Liver (tissue), 3 donors: ENCODE data around the gene PRPSAP2.

Source experiments
- GABPA ChIP-seq, 2 donors: IDR thresholded peaks in 1 of 2; conservative IDR thresholded peaks in 1 of 2; 2 replicates each; pipeline ENCODE4 v1.6.1; 2016; ENCODE audit warnings: antibody characterized with exemption in 2 of 2, mild to moderate bottlenecking in 1 of 2, moderate library complexity in 1 of 2
- HNF4A ChIP-seq, 2 donors: conservative IDR thresholded peaks; 2 replicates each; pipeline ENCODE4 v1.6.1; 2016; ENCODE audit warnings: antibody characterized with exemption in 2 of 2, mild to moderate bottlenecking in 2 of 2
- HNF4G ChIP-seq: IDR thresholded peaks from 2 replicates; pipeline ENCODE4 v1.6.1; 2016; ENCODE audit warnings: antibody characterized with exemption
- RAD21 ChIP-seq, 2 donors: IDR thresholded peaks; 2 replicates each; pipeline ENCODE4 v1.6.1; 2016; ENCODE audit warnings: antibody characterized with exemption in 2 of 2, mild to moderate bottlenecking in 2 of 2
- RXRA ChIP-seq, 2 donors: IDR thresholded peaks; 2 replicates each; pipeline ENCODE4 v1.6.1; 2017 to 2018; ENCODE audit warnings: antibody characterized with exemption in 2 of 2, mild to moderate bottlenecking in 1 of 2
- SP1 ChIP-seq: IDR thresholded peaks from 2 replicates; pipeline ENCODE4 v1.6.1; 2018; ENCODE audit warnings: antibody characterized with exemption, mild to moderate bottlenecking
- YY1 ChIP-seq: IDR thresholded peaks from 2 replicates; pipeline ENCODE4 v1.6.1; 2016; ENCODE audit warnings: antibody characterized with exemption, mild to moderate bottlenecking
- TF ChIP-seq, protein P1 (sequence below): fragments of 150-350 bp; IDR thresholded peaks from 2 replicates; pipeline ENCODE4 v1.5.1; 2017; ENCODE audit warnings: improper control_type of control experiment, low read depth, low read length; ENCODE audit not compliant: missing input control
- TF ChIP-seq, protein P2 (sequence below): IDR thresholded peaks from 2 replicates; pipeline ENCODE4 v1.6.1; 2016; ENCODE audit warnings: antibody characterized with exemption, mild to moderate bottlenecking
- donor health status: healthy.
- donor health status: healthy.

GRCh38 chr17:18859256-18859655, 1.3 kb downstream of the PRPSAP2 start:
- TF ChIP-seq, protein P1, sequence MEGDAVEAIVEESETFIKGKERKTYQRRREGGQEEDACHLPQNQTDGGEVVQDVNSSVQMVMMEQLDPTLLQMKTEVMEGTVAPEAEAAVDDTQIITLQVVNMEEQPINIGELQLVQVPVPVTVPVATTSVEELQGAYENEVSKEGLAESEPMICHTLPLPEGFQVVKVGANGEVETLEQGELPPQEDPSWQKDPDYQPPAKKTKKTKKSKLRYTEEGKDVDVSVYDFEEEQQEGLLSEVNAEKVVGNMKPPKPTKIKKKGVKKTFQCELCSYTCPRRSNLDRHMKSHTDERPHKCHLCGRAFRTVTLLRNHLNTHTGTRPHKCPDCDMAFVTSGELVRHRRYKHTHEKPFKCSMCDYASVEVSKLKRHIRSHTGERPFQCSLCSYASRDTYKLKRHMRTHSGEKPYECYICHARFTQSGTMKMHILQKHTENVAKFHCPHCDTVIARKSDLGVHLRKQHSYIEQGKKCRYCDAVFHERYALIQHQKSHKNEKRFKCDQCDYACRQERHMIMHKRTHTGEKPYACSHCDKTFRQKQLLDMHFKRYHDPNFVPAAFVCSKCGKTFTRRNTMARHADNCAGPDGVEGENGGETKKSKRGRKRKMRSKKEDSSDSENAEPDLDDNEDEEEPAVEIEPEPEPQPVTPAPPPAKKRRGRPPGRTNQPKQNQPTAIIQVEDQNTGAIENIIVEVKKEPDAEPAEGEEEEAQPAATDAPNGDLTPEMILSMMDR, result no peak
- TF ChIP-seq HNF4G (no peak), HNF4A (conservative IDR thresholded peaks at IDR 0.05) (no peak), GABPA (IDR thresholded peaks at IDR 0.05 in 1 of 2, conservative IDR thresholded peaks at IDR 0.05 in 1 of 2) (no peak), SP1 (no peak), RXRA (IDR thresholded peaks at IDR 0.05) (no peak), YY1 (no peak), RAD21 (IDR thresholded peaks at IDR 0.05) (no peak)
- TF ChIP-seq, protein P2, sequence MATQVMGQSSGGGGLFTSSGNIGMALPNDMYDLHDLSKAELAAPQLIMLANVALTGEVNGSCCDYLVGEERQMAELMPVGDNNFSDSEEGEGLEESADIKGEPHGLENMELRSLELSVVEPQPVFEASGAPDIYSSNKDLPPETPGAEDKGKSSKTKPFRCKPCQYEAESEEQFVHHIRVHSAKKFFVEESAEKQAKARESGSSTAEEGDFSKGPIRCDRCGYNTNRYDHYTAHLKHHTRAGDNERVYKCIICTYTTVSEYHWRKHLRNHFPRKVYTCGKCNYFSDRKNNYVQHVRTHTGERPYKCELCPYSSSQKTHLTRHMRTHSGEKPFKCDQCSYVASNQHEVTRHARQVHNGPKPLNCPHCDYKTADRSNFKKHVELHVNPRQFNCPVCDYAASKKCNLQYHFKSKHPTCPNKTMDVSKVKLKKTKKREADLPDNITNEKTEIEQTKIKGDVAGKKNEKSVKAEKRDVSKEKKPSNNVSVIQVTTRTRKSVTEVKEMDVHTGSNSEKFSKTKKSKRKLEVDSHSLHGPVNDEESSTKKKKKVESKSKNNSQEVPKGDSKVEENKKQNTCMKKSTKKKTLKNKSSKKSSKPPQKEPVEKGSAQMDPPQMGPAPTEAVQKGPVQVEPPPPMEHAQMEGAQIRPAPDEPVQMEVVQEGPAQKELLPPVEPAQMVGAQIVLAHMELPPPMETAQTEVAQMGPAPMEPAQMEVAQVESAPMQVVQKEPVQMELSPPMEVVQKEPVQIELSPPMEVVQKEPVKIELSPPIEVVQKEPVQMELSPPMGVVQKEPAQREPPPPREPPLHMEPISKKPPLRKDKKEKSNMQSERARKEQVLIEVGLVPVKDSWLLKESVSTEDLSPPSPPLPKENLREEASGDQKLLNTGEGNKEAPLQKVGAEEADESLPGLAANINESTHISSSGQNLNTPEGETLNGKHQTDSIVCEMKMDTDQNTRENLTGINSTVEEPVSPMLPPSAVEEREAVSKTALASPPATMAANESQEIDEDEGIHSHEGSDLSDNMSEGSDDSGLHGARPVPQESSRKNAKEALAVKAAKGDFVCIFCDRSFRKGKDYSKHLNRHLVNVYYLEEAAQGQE, result no peak
